ENCODE measurements around the gene ZNF587B.
A peak's percentile ranks its signal among the peaks of the same experiment; 100 is the strongest.
"Not testable (repeated sequence)": the region's sequence is repeated elsewhere in the genome, so short reads cannot be mapped to it uniquely, and the experiment has no call there.

ZNF587B gene

DNA sequence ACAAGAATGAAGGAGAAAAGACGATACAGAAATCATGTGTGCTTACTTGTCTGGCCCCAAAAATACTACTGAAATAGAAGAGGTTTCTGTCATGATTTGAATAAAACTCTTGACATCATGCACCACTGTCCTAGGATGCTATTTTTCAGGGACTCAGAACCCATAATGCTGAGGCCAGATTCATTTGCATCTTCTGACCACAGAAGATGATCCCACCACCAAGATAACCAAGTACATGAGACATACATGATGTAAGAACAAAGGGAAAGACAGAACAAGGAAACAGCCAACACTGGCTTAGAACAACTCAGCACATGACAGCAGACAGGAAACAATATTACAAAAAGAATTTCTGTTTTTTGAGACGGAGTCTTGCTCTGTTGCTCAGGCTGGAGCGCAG, 17.9 kb upstream of the ZNF587B start:
- H3K79me2 ChIP-seq (ENCODE audit: insufficient read depth, low read length) = peaks cover 60% of the 10 kb centered on the region
- H3K4me3 ChIP-seq (ENCODE audit: low read depth in 1 of 2, low read length in 2 of 2) = no peak overlapping the region
- no peaks in the 10 kb centered on the region for H3K9me3 ChIP-seq (ENCODE audit: insufficient read depth, low read length, severe bottlenecking)
- DNase-seq (no peak), ATAC-seq (ENCODE audit: insufficient read depth, low read depth) (no peak)
- H3K27me3 ChIP-seq (ENCODE audit: insufficient read depth, low read length, poor library complexity) = no peaks in the 10 kb centered on the region
- no peak overlapping the region for H2AFZ ChIP-seq (ENCODE audit: low read depth, low read length)
- H4K20me1 ChIP-seq (ENCODE audit: insufficient read depth, low read length) = peaks cover 7% of the 10 kb centered on the region; the same call in 1 of the 2 replicates
- peaks cover 44% of the 10 kb centered on the region for H3K36me3 ChIP-seq (ENCODE audit: insufficient read depth, low read length)
- no peak overlapping the region for H3K27ac ChIP-seq (ENCODE audit: low read length)
- H3K9ac ChIP-seq (ENCODE audit: low read depth, low read length) = no peak overlapping the region
- H3K4me1 ChIP-seq (ENCODE audit: insufficient read depth, low read length) = peaks cover 28% of the 10 kb centered on the region
- H3K4me2 ChIP-seq (ENCODE audit: insufficient read depth, low read length) = peak overlapping the region; percentile 39; the same call in 1 of the 2 replicates
- TF ChIP-seq EZH2 (IDR thresholded peaks at IDR 0.05; ENCODE audit: borderline replicate concordance, low read depth, low read length, severe bottlenecking) = no peak
- TF ChIP-seq, protein P1, sequence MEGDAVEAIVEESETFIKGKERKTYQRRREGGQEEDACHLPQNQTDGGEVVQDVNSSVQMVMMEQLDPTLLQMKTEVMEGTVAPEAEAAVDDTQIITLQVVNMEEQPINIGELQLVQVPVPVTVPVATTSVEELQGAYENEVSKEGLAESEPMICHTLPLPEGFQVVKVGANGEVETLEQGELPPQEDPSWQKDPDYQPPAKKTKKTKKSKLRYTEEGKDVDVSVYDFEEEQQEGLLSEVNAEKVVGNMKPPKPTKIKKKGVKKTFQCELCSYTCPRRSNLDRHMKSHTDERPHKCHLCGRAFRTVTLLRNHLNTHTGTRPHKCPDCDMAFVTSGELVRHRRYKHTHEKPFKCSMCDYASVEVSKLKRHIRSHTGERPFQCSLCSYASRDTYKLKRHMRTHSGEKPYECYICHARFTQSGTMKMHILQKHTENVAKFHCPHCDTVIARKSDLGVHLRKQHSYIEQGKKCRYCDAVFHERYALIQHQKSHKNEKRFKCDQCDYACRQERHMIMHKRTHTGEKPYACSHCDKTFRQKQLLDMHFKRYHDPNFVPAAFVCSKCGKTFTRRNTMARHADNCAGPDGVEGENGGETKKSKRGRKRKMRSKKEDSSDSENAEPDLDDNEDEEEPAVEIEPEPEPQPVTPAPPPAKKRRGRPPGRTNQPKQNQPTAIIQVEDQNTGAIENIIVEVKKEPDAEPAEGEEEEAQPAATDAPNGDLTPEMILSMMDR (IDR thresholded peaks at IDR 0.05; ENCODE audit: borderline replicate concordance, extremely low read depth, low read length, poor library complexity, severe bottlenecking) = no peak

DNA sequence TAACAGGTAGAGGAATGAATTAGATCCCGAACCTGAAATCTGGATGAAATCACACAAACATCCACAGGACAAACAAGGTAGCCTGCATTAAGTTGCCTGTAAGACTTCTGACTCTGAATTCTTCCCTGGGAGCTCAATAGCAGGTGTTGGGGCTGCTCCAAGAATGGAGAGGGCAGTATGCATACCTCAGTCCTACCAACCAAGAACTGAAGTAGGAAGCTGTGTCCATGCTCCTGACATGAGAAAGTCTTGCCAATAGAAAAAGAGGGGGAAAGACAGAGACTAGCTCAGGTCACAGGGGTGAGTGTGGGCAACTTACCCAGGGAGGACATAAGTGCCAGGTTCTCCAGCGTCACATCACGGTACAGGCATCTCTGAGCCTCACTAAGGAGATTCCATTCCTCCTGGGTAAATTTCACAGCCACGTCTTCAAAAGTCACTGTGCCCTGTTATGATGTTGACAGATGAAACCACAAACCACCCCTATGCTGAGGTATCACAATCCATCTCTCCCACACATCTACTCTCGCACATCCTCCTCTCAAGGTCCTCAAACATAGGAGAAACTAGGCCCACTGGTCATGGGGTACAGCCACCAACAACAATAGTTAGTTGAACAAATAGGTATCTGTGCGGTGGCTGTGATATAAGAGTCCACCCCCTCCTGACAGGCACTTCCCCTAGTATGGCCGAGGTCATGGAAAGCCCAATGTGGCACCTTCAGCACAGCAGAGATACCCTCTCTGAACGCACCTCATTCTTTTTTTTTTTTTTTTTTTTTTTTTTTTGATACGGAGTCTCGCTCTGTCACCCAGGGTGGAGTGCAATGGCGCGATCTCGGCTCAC, 16.9 kb upstream of the ZNF587B start:
- Histone ChIP-seq H3K79me2 (ENCODE audit: insufficient read depth, low read length) (peaks cover 53% of the 10 kb centered on the region), H3K4me2 (ENCODE audit: insufficient read depth, low read length) (peak overlapping the region; percentile 91), H3K27ac (ENCODE audit: low read length) (peak overlapping the region; percentile 4; the same call in 1 of the 2 replicates), H3K4me3 (ENCODE audit: low read depth in 1 of 2, low read length in 2 of 2) (peak overlapping the region in 1 of 2 experiments; percentile 69; a peak in 1 of 4 replicates), H3K4me1 (ENCODE audit: insufficient read depth, low read length) (peaks cover 31% of the 10 kb centered on the region), H3K36me3 (ENCODE audit: insufficient read depth, low read length) (peaks cover 35% of the 10 kb centered on the region), H3K9ac (ENCODE audit: low read depth, low read length) (0 out of 2 replicates have a peak overlapping the region, but pooled peaks have one; percentile 63)
- not testable (repeated sequence) for H4K20me1 ChIP-seq (ENCODE audit: insufficient read depth, low read length); H3K27me3 ChIP-seq (ENCODE audit: insufficient read depth, low read length, poor library complexity); DNase-seq; H2AFZ ChIP-seq (ENCODE audit: low read depth, low read length); H3K9me3 ChIP-seq (ENCODE audit: insufficient read depth, low read length, severe bottlenecking)
- ATAC-seq (ENCODE audit: insufficient read depth, low read depth) = 0 out of 3 replicates have a peak, but pooled peaks have one; percentile 15

DNA sequence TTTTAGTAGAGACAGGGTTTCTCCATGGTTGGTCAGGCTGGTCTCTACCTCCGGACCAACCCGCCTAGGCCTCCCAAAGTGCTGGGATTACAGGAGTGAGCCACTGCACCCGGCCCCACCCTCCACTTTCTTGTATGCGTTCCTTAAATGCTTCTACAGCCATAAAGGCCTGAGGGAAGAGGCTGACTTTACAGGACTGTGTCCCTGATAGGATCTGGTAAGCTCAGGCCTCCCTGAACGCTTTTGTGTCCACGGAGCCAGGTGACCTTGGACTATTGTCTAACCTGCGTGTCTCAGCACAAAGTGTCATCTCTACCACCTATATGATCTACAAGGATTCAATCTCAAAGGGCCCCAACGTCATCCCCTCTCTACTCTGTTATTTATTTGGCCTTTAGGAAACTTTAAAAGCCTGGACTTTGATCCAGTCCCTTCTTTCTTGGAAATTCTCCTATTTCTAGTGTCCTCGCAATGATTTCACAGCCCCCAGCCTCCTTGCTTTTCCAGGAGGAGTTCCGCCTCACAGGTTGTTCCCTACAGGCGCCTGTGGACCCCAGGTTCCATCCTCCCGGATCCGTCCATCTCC, 16.1 kb upstream of the ZNF587B start:
- DNase-seq = no peak
- Histone ChIP-seq H3K9ac (ENCODE audit: low read depth, low read length) (peak overlapping the region; percentile 63), H4K20me1 (ENCODE audit: insufficient read depth, low read length) (peaks cover 7% of the 10 kb centered on the region; the same call in 1 of the 2 replicates), H3K27ac (ENCODE audit: low read length) (peak overlapping the region; percentile 73), H3K36me3 (ENCODE audit: insufficient read depth, low read length) (peaks cover 29% of the 10 kb centered on the region), H2AFZ (ENCODE audit: low read depth, low read length) (peak overlapping the region; percentile 82), H3K27me3 (ENCODE audit: insufficient read depth, low read length, poor library complexity) (no peaks in the 10 kb centered on the region), H3K9me3 (ENCODE audit: insufficient read depth, low read length, severe bottlenecking) (no peaks in the 10 kb centered on the region), H3K79me2 (ENCODE audit: insufficient read depth, low read length) (peaks cover 55% of the 10 kb centered on the region), H3K4me2 (ENCODE audit: insufficient read depth, low read length) (peak overlapping the region; percentile 91), H3K4me1 (ENCODE audit: insufficient read depth, low read length) (peaks cover 39% of the 10 kb centered on the region), H3K4me3 (ENCODE audit: low read depth in 1 of 2, low read length in 2 of 2) (peak overlapping the region; percentile 68 to 69)
- TF ChIP-seq, protein P1 (IDR thresholded peaks at IDR 0.05; ENCODE audit: borderline replicate concordance, extremely low read depth, low read length, poor library complexity, severe bottlenecking) = no peak
- ATAC-seq (ENCODE audit: insufficient read depth, low read depth) = no peak
